A673 (cell line): Measurements from ENCODE around the gene DCLK2. TPM values are rescaled to one million over a fixed set of nuclear protein-coding genes. Genes with fewer than 3 reads are reported as not detected.

Source experiments
- BruUV-seq: library from RNA; stranded (reverse); fragments of 400-500 nt; replicated peaks from 2 replicates; lab custom pipeline; 2021; lab: Mats Ljungman, UMichigan
- CTCF ChIA-PET: fragments of 300-600 bp; sonication (Branson Sonifier 250); formaldehyde crosslinking; loops from one replicate; lab custom pipeline; 2022; ENCODE audit warnings: antibody characterized with exemption; lab: Charles Lee
- POLR2A ChIA-PET: fragments of 300-600 bp; sonication (Branson Sonifier 250); formaldehyde crosslinking; loops from one replicate; lab custom pipeline; 2022; ENCODE audit warnings: antibody characterized with exemption; ENCODE audit not compliant: low non-redundant PET; lab: Charles Lee
- DNase-seq: peaks from one replicate; pipeline ENCODE4 v3.0.0-alpha.2; 2015; ENCODE audit warnings: low spot score
- H3K27ac ChIP-seq: fragments of 200-600 bp; sonication (generic); 2 replicates; pipeline ENCODE4 v1.5.1; 2016; ENCODE audit warnings: mixed run types, low read depth, mild to moderate bottlenecking, mixed read lengths, antibody characterized with exemption, low read length; ENCODE audit not compliant: poor library complexity, severe bottlenecking
- H3K27me3 ChIP-seq: fragments of 200-600 bp; sonication (generic); replicated peaks from 2 replicates; pipeline ENCODE4 v1.6.1; 2017; ENCODE audit warnings: mixed run types, low read depth, mild to moderate bottlenecking, mixed read lengths, antibody characterized with exemption, low read length; ENCODE audit not compliant: insufficient read depth, poor library complexity
- H3K36me3 ChIP-seq: fragments of 200-600 bp; sonication (generic); 2 replicates; pipeline ENCODE4 v1.6.1; 2016; ENCODE audit warnings: mixed run types, mild to moderate bottlenecking, mixed read lengths, antibody characterized with exemption, low read length; ENCODE audit not compliant: insufficient read depth, poor library complexity, severe bottlenecking
- H3K4me1 ChIP-seq: fragments of 200-600 bp; sonication (generic); 2 replicates; pipeline ENCODE4 v1.6.1; 2017; ENCODE audit warnings: mixed run types, mild to moderate bottlenecking, mixed read lengths, antibody characterized with exemption, low read length; ENCODE audit not compliant: insufficient read depth, poor library complexity, severe bottlenecking
- H3K4me3 ChIP-seq: fragments of 200-600 bp; sonication (generic); 2 replicates; pipeline ENCODE4 v1.5.1; 2016; ENCODE audit warnings: low read depth, mixed run types, mild to moderate bottlenecking, mixed read lengths, low read length; ENCODE audit not compliant: poor library complexity, severe bottlenecking
- H3K9me3 ChIP-seq: fragments of 200-600 bp; sonication (generic); 2 replicates; pipeline ENCODE4 v1.6.1; 2016; ENCODE audit warnings: mixed run types, low read depth, mild to moderate bottlenecking, mixed read lengths, antibody characterized with exemption, low read length; ENCODE audit not compliant: poor library complexity, severe bottlenecking
- CTCF ChIP-seq: fragments of 300-800, 200-600 bp; sonication (generic); conservative IDR thresholded peaks from 2 replicates; pipeline ENCODE4 v1.5.1; 2017; ENCODE audit warnings: low read depth, mild to moderate bottlenecking, antibody characterized with exemption, low read length, moderate library complexity, mixed read lengths
- EZH2 ChIP-seq: fragments of 200-600 bp; sonication (generic); IDR thresholded peaks from 2 replicates; pipeline ENCODE4 v1.6.1; 2017; ENCODE audit warnings: borderline replicate concordance, low read depth, mild to moderate bottlenecking, mixed read lengths, antibody characterized with exemption, low read length; ENCODE audit not compliant: poor library complexity, severe bottlenecking
- intact Hi-C: fragments of 100-400 bp; cut with micrococcal nuclease; formaldehyde crosslinking; loops from one replicate; pipeline ENCODE4 v1.10.0; 2022; ENCODE audit not compliant: unreplicated experiment
- total RNA-seq: library from RNA; stranded (reverse); gene quantifications from 2 replicates; pipeline ENCODE4 v1.2.3, GENCODE V29; 2021

Gene DCLK2
- total RNA-seq, 1 experiment from 2014 or later = 4.9 TPM

DNA sequence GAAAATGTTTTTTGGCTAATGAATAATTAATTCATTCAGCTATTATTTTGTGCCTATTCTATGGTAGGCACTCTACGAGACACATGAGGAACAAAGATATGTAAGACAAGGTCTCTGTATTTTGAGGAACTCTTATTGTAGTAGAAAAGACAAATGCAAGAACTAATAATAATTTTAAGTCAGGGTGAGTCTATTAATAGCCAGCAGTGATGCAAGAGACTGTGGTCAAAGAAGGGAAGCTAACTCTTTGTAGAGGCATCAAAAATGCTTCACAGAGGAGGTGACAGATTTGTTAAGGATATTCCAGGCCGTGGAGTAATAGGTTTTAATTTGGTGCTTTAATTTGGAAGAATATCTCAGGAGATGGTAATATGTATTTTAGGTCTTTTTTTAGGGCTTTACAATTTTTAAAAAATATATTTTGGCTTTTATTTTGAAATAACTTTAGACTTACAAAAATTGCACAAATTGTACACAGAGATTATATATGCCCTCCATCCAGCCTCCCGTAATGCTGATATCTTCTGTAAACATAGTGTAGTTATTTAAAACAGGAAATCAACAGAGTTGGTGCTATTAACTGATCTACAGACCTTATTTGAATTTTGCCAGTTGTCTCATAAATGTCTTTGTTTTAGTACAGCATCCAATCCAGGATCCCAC is 48.1 kb downstream of the DCLK2 start:
- intact Hi-C loops = no loop called here
- ChIA-PET POLR2A (no interaction called here), CTCF (no interaction called here)
- Histone ChIP-seq H3K36me3 (no peaks in the 10 kb centered on the region), H3K27me3 (no peaks in the 10 kb centered on the region), H3K4me3 (no peak overlapping the region), H3K4me1 (peaks cover 19% of the 10 kb centered on the region), H3K9me3 (peaks cover 7% of the 10 kb centered on the region), H3K27ac (no peak overlapping the region)
- DNase-seq = no peak
- TF ChIP-seq EZH2 (no peak), CTCF (no peak)
- no TSS peak for BruUV-seq

- TF ChIP-seq EZH2 (no peak), CTCF (no peak)
- Histone ChIP-seq H3K9me3 (peaks cover 2% of the 10 kb centered on the region), H3K36me3 (no peaks in the 10 kb centered on the region), H3K27me3 (no peaks in the 10 kb centered on the region), H3K4me3 (no peak overlapping the region), H3K27ac (no peak overlapping the region), H3K4me1 (peaks cover 19% of the 10 kb centered on the region)
- CTCF ChIA-PET = no interaction called here
- intact Hi-C loops = no loop called here
- no peak for DNase-seq
- BruUV-seq = no TSS peak
- POLR2A ChIA-PET = no interaction called here
Measured at GRCh38 chr4:150126864-150127203, 48.6 kb downstream of the DCLK2 start.

- Histone ChIP-seq H3K27me3 (no peaks in the 10 kb centered on the region), H3K36me3 (no peaks in the 10 kb centered on the region), H3K9me3 (no peaks in the 10 kb centered on the region), H3K4me1 (peaks cover 19% of the 10 kb centered on the region), H3K4me3 (no peak overlapping the region), H3K27ac (no peak overlapping the region)
- ChIA-PET POLR2A (no interaction called here), CTCF (no interaction called here)
- DNase-seq = no peak
- TF ChIP-seq EZH2 = no peak
- TF ChIP-seq CTCF = no peak
- intact Hi-C loops = no loop called here
- no TSS peak for BruUV-seq
Measured at GRCh38 chr4:150127757-150128156, 49.5 kb downstream of the DCLK2 start.
